BE2C (cell line): ENCODE data around the gene DAB2IP.

ENCODE experiments used
- DNase-seq: peaks from one replicate; pipeline ENCODE4 v3.0.0-alpha.2; 2020
- H3K27me3 ChIP-seq: fragments of 250-450 bp; sonication (Bioruptor Pico); 2 replicates; pipeline ENCODE4 v1.5.1; 2020; ENCODE audit warnings: mild to moderate bottlenecking
- H3K36me3 ChIP-seq: fragments of 250-450 bp; sonication (Bioruptor Pico); 2 replicates; pipeline ENCODE4 v1.5.1; 2020; ENCODE audit warnings: mild to moderate bottlenecking
- H3K4me1 ChIP-seq: fragments of 250-450 bp; sonication (Bioruptor Pico); 2 replicates; pipeline ENCODE4 v1.5.1; 2020
- H3K4me3 ChIP-seq: 2 replicates; pipeline ENCODE4 v1.5.1; 2011; ENCODE audit warnings: low read depth, low read length
- H3K9me3 ChIP-seq: fragments of 250-450 bp; sonication (Bioruptor Pico); 2 replicates; pipeline ENCODE4 v1.5.1; 2020
- TF ChIP-seq, protein P1 (sequence below): IDR thresholded peaks from 2 replicates; pipeline ENCODE4 v1.5.1; 2012; ENCODE audit warnings: mild to moderate bottlenecking, low read depth, low read length

The DAB2IP gene

DNA sequence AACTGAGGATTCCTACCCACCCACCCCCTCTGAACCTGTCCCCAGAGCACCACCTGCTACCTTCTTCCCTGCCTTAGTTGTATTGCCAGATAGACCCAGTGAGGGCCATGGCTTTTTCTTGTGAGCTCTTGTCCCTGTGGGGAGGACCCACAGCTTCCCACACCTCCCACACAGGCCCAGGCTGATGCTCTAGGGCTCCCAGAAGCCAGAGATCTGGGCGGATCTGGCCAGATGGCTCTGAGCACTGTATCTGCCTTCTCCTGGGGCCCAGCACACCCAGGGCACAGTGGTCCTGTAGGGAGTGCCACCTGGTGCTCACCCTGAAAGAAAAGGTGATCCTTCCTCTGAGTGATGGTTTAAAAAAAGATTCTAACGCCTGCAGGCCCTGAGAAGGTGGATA, 131.7 kb downstream of the DAB2IP start:
- Histone ChIP-seq H3K9me3 (no peaks in the 10 kb centered on the region), H3K36me3 (peaks cover 32% of the 10 kb centered on the region), H3K27me3 (no peaks in the 10 kb centered on the region), H3K4me3 (no peak overlapping the region), H3K4me1 (peaks cover 23% of the 10 kb centered on the region)
- DNase-seq: peak; percentile 40
- TF ChIP-seq, protein P1, sequence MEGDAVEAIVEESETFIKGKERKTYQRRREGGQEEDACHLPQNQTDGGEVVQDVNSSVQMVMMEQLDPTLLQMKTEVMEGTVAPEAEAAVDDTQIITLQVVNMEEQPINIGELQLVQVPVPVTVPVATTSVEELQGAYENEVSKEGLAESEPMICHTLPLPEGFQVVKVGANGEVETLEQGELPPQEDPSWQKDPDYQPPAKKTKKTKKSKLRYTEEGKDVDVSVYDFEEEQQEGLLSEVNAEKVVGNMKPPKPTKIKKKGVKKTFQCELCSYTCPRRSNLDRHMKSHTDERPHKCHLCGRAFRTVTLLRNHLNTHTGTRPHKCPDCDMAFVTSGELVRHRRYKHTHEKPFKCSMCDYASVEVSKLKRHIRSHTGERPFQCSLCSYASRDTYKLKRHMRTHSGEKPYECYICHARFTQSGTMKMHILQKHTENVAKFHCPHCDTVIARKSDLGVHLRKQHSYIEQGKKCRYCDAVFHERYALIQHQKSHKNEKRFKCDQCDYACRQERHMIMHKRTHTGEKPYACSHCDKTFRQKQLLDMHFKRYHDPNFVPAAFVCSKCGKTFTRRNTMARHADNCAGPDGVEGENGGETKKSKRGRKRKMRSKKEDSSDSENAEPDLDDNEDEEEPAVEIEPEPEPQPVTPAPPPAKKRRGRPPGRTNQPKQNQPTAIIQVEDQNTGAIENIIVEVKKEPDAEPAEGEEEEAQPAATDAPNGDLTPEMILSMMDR: no peak

DNA sequence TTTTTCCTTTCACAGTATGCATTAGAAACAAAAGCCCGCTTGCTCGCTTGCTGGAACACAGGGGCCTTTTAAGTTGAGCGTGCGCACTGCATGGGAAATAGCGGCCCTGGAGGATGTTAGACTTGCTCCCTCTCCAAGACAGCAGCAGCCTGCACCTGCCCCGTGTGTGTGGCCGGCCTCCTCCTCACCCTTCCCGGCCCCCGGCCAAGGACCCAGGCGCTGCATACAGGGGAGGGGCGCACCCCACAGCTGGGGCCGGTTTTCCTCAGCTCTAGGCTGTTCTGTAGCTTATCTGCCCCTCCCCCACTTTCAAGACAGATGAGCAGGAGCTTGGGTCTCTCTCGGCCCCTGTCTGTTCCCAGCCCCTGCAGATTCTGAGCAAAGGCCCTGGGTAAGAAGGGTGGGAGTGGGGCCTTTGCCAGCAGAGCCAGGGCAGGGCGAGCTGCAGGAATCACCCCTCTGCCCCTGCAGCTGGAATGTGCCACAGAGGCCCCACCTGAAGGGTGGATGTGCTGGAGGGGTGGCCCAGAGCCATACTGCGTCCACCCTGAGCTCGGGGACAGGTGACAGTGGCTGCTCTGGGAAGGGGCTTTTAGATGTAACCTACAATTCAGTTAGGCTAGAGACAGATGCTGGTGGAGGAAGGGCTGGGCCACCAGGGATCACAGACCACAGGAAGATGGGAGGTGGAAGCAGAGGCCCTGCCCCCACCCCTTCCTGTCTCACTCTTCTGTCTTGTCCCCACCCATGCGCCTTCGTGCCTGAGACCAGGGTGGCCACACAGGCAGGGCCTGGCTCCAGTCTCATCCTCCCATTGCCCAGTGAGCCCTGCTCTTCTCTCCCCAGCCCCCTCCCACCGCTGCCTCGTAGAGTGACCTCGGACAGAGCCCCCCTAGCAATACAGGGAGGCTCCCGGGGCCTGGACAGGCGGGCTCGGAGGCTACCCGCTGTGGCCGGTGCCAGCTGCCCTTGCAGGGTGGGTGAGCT, 132.4 kb downstream of the DAB2IP start:
- peaks cover 32% of the 10 kb centered on the region for H3K36me3 ChIP-seq
- H3K4me1 ChIP-seq: peaks cover 19% of the 10 kb centered on the region
- DNase-seq: peak; percentile 47
- H3K4me3 ChIP-seq: no peak overlapping the region
- no peaks in the 10 kb centered on the region for H3K9me3 ChIP-seq
- TF ChIP-seq, protein P1: no peak
- H3K27me3 ChIP-seq: no peaks in the 10 kb centered on the region

DNA sequence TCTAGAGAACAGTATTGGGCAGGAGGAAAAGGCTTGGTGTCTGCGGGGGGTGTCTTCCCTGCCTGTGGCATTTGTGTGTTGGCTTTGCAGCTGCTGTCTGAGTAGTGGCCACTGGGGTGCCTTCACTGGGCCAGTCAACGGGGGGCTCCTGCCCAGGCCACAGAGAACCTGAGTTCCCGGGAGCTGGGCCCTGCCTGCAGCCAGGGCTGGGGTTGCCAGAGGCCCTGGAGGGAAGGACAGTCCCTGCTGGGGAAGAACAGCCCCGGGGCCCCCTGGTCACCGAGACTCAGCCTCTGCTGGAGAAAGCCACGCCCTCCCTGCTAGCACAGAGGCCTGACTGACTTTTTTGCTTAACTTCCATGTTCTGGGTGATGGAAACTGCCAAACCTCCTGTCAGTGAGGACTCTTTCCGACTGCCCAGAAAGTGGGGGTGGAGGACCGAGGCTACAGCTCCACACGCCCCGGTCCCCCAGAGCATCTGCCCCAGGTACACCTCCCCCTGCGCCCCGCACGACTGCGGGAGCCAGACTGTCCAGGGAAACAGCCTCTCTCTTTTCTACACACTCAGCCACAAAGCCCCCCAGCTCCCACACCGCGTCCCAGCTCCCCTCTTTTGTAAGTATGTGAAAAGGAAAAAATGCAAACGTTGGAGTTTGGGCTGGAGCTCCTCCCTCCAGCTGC, 133.4 kb downstream of the DAB2IP start:
- no peak overlapping the region for H3K4me3 ChIP-seq
- no peak for DNase-seq
- no peaks in the 10 kb centered on the region for H3K27me3 ChIP-seq
- TF ChIP-seq, protein P1: no peak
- no peaks in the 10 kb centered on the region for H3K9me3 ChIP-seq
- peaks cover 16% of the 10 kb centered on the region for H3K4me1 ChIP-seq
- H3K36me3 ChIP-seq: peaks cover 32% of the 10 kb centered on the region

DNA sequence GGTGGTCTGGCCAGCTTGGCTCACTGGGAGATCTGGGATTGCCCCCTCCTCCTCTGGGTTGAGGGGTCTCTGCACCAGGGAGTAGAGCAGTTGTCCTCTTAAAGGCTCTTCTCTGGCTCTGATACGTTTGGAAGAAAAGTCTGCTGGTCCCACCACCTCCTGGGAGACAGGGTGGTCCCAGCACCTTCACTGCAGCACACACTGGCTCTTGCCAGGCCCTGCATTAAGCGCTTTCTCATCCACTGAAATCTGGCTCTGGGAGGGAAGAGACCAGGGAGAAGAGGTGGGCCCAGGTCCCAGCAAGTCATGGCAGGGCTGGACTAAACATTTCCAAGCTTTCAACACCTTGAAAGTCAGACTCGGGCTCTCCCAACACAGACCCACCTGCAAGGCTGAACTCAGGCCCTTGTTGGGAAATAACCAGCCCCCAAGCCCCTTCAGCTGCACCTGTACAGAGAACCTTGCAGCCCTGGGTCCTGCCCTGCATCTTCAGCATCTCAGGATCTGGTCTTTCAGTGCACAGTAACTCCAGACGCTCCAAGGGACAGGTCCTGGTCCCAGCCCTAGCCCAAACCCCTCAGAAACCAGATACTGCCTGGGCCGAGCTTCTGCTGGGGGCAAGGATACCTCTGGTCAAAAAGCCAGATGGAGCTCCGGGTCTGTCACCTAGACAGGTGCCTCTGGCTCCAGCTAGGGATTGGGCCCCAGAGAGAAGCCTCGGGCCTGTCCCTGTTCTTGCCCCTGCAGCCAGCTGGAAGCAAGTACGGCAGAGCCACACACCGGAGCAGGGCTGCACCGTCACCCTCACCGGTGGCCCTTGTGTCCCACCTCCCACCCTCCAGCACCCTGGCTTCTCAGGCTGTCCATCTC, 134.5 kb downstream of the DAB2IP start:
- H3K27me3 ChIP-seq: no peaks in the 10 kb centered on the region
- peaks cover 28% of the 10 kb centered on the region for H3K36me3 ChIP-seq
- H3K4me1 ChIP-seq: peaks cover 16% of the 10 kb centered on the region
- no peak overlapping the region for H3K4me3 ChIP-seq
- no peaks in the 10 kb centered on the region for H3K9me3 ChIP-seq
- TF ChIP-seq, protein P1: no peak
- DNase-seq: no peak

DNA sequence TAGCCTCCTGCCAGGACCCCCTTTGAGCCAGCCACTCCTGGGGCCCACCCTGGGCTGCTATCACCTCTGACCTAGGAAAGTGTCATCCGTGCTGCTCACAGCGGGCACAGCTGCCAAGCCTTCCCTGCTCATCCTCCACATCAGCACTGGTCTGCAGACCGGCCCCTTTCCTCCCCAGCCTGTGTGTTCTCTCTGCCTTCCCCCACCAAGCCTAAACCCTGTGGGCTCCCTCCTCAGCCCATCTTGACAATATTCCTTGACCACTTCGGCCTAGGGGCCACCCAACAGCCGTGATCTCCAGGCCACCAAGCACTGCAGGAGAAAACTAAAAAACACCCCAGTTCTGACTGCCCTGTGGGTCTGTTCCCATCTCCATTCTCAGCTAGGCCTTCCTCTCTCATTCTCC, 135.1 kb downstream of the DAB2IP start:
- Histone ChIP-seq H3K9me3 (no peaks in the 10 kb centered on the region), H3K4me1 (peaks cover 16% of the 10 kb centered on the region), H3K27me3 (no peaks in the 10 kb centered on the region), H3K4me3 (no peak overlapping the region), H3K36me3 (peaks cover 22% of the 10 kb centered on the region)
- DNase-seq: no peak
- TF ChIP-seq, protein P1: no peak
